Adipose tissue (tissue), 3 donors: ENCODE data around the gene PRIM1. TPM values are rescaled to one million over a fixed set of nuclear protein-coding genes. Genes with fewer than 3 reads are reported as not detected.
"Not testable (repeated sequence)": the region's sequence is repeated elsewhere in the genome, so short reads cannot be mapped to it uniquely, and the experiment has no call there.

Experiments used
- H3K27ac ChIP-seq: one replicate; pipeline ENCODE4 v1.5.1; 2013; ENCODE audit warnings: low read depth, low read length
- WGBS, 3 donors: extraction: QIAGEN DNeasy Blood & Tissue Kit; methylation state at CpG; one replicate each; pipeline ENCODE4 v1.1.7; 2013; 5-methylcytosine and 5-hydroxymethylcytosine counted together
- polyA plus RNA-seq, 3 donors: library from polyadenylated mRNA; stranded (reverse); fragments of 200-250 nt; gene quantifications; one replicate each; pipeline ENCODE4 v1.2.3, GENCODE V29; 2013
- donor health status: healthy with polysubstance abuse.
- donor health status: Bipolar disorder and iron deficiency.
- donor health status: healthy.

Gene PRIM1
- polyA plus RNA-seq, 3 donors = 3.3 to 5.8 (median 5.1) TPM

GRCh38 chr12:56763753-56764657 lies 11.9 kb upstream of the PRIM1 start:
- 54 to 85% (median 61%) methylated on average over 5 of the region's 5 CpGs for WGBS, 3 donors
- H3K27ac ChIP-seq = no peak overlapping the region

- no peak overlapping the region for H3K27ac ChIP-seq
- 42 to 66% (median 59%) methylated on average over 2 of the region's 2 CpGs for WGBS, 3 donors
Measured at GRCh38 chr12:56761812-56762211, 9.7 kb upstream of the PRIM1 start.

- 74 to 89% (median 77%) methylated on average over 7 of the region's 7 CpGs for WGBS, 3 donors
Measured at GRCh38 chr12:56760460-56760859, 8.3 kb upstream of the PRIM1 start.

GRCh38 chr12:56759263-56759908 lies 7.3 kb upstream of the PRIM1 start:
- WGBS, 3 donors = 25 to 63% (median 63%) methylated on average over 6 of the region's 6 CpGs
- H3K27ac ChIP-seq = no peak overlapping the region

More at GRCh38 chr12:56760460-56760859, 8.3 kb upstream of the PRIM1 start:
- H3K27ac ChIP-seq = no peak overlapping the region

GRCh38 chr12:56758728-56759262 lies 6.7 kb upstream of the PRIM1 start:
- 66 to 80% (median 80%) methylated on average over 3 of the region's 3 CpGs for WGBS, 3 donors
- H3K27ac ChIP-seq = no peak overlapping the region

GRCh38 chr12:56757971-56758370 lies 5.8 kb upstream of the PRIM1 start:
- 96 to 100% (median 100%) methylated on average over 1 of the region's 1 CpG for WGBS, 3 donors
- not testable (repeated sequence) for H3K27ac ChIP-seq

- H3K27ac ChIP-seq = no peak overlapping the region
- WGBS, 3 donors = 96 to 100% (median 97%) methylated on average over 1 of the region's 1 CpG
Measured at GRCh38 chr12:56753566-56753965, 1.4 kb upstream of the PRIM1 start.

- not testable (repeated sequence) for H3K27ac ChIP-seq
- 71 to 88% (median 76%) methylated on average over 13 of the region's 13 CpGs for WGBS, 3 donors
Measured at GRCh38 chr12:56750596-56750995, 1.5 kb downstream of the PRIM1 start.

GRCh38 chr12:56749853-56750252 lies 2.3 kb downstream of the PRIM1 start:
- no peak overlapping the region for H3K27ac ChIP-seq

- 58 to 76% (median 63%) methylated on average over 2 of the region's 2 CpGs for WGBS, 3 donors
Measured at GRCh38 chr12:56749359-56749758, 2.8 kb downstream of the PRIM1 start.

GRCh38 chr12:56728139-56728861 lies 23.8 kb downstream of the PRIM1 start:
- H3K27ac ChIP-seq = no peak overlapping the region
- 91 to 97% (median 92%) methylated on average over 11 of the region's 11 CpGs for WGBS, 3 donors

More at GRCh38 chr12:56749359-56749758, 2.8 kb downstream of the PRIM1 start:
- no peak overlapping the region for H3K27ac ChIP-seq

- not testable (repeated sequence) for H3K27ac ChIP-seq
- 91 to 96% (median 92%) methylated on average over 15 of the region's 15 CpGs for WGBS, 3 donors
Measured at GRCh38 chr12:56726196-56726675, 25.9 kb downstream of the PRIM1 start.

- H3K27ac ChIP-seq = peak overlapping the region; percentile 64
- 26 to 43% (median 30%) methylated on average over 7 of the region's 7 CpGs for WGBS, 3 donors
Measured at GRCh38 chr12:56725723-56726102, 26.4 kb downstream of the PRIM1 start.

- 0% methylated on average over 46 of the region's 46 CpGs for WGBS, 3 donors
- H3K27ac ChIP-seq = peak within 1 kb of the TSS; percentile 69
Measured at GRCh38 chr12:56724972-56725722, 27.0 kb downstream of the PRIM1 start, which contains the start of gene NACA. Gene NACA, minus strand, starts transcription at chr12:56725299. Its CDS starts 778 bp downstream, at chr12:56724521.

GRCh38 chr12:56724701-56724971 lies 27.5 kb downstream of the PRIM1 start:
- H3K27ac ChIP-seq = peak overlapping the region; percentile 69
- WGBS, 3 donors = 0% methylated on average over 9 of the region's 9 CpGs

GRCh38 chr12:56723889-56724700 lies 28.0 kb downstream of the PRIM1 start:
- H3K27ac ChIP-seq = peak overlapping the region; percentile 69
- WGBS, 3 donors = 1 to 2% (median 2%) methylated on average over 14 of the region's 14 CpGs

- WGBS, 3 donors = 37 to 40% (median 39%) methylated on average over 3 of the region's 3 CpGs
- no peak overlapping the region for H3K27ac ChIP-seq
Measured at GRCh38 chr12:56723352-56723751, 28.8 kb downstream of the PRIM1 start.
